Measurements from ENCODE around the gene POLR2L. TPM values are rescaled to one million over a fixed set of nuclear protein-coding genes. Genes with fewer than 3 reads are reported as not detected.
A peak's percentile ranks its signal among the peaks of the same experiment; 100 is the strongest.

POLR2L gene
- total RNA-seq (2021; ENCODE audit: unreplicated experiment) = 211 TPM
- 308 and 311 TPM in 2 replicates for polyA plus RNA-seq (2012)
- percentile 81 among the genes with signal in this experiment for Bru-seq, nascent RNA
- percentile 80 among the genes with signal in this experiment for BruChase-seq, experiment 1, labeled RNA remaining after a 6-hour chase
- percentile 75 among the genes with signal in this experiment for BruChase-seq, experiment 2, labeled RNA remaining after a 2-hour chase
- long read RNA-seq, transcript POLR2L-201 (2 exons, 892 nt) = major isoform, 181 of 198 reads
- long read RNA-seq, partial matches to known transcripts = 0 of 198 reads
- long read RNA-seq, other reads (novel, unspliced or antisense) = 17 of 198 reads

GRCh38 chr11:842370-843002 lies at the start of gene POLR2L, which contains the start of gene TSPAN4:
Gene POLR2L (minus strand): TSS chr11:842529. CDS start chr11:842508, 21 bp downstream.
Gene TSPAN4 (plus strand): TSS chr11:842852. CDS start chr11:850305, 7,453 bp downstream.
- DNase-seq (ENCODE audit: low read depth, low spot score) (peak; percentile 74), ATAC-seq (peak; percentile 33)
- CTCF ChIA-PET = interaction anchor here (1.3 kb wide), 1 partner anchor 14 kb away, joined by 7 read pairs; no protein-coding TSS in a partner anchor
- peaks cover 42 to 71% of the 10 kb centered on the region in 2 experiments for H3K4me1 ChIP-seq (ENCODE audit: control insufficient read depth in 1 of 2, insufficient read depth in 2 of 2, low read length in 2 of 2)
- H3K9me2 ChIP-seq (ENCODE audit: insufficient read depth) = no peaks in the 10 kb centered on the region
- H3K4me3 ChIP-seq (replicated peaks in 1 of 2; ENCODE audit: low read depth in 1 of 2, low read length in 2 of 2) = peak within 1 kb of the TSS; percentile 66 to 98
- H4K20me1 ChIP-seq (ENCODE audit: insufficient read depth) = peaks cover 17% of the 10 kb centered on the region; the same call in 1 of the 2 replicates
- TF ChIP-seq POLR2AphosphoS5 (IDR thresholded peaks at IDR 0.05; ENCODE audit: low read depth, low read length) (peak; percentile 100), EGR1 (IDR thresholded peaks at IDR 0.05; ENCODE audit: low read depth) (no peak), POLR2A (IDR thresholded peaks at IDR 0.05; ENCODE audit: borderline replicate concordance, extremely low read depth, insufficient read depth, insufficient read length) (peak; percentile 96), ZBTB33 (IDR thresholded peaks at IDR 0.05; ENCODE audit: extremely low read depth, insufficient replicate concordance, low read length) (peak; percentile 84), YY1 (IDR thresholded peaks at IDR 0.05; ENCODE audit: extremely low read depth, insufficient replicate concordance, low read depth, low read length) (peak; percentile 82), ZFX (IDR thresholded peaks at IDR 0.05) (peak; percentile 76; the same call in 1 of the 2 replicates)
- peak within 1 kb of the TSS; percentile 92 for H3K4me2 ChIP-seq (ENCODE audit: low read length)
- H3K27me3 ChIP-seq (ENCODE audit: insufficient read depth, low read length) = no peaks in the 10 kb centered on the region
- H3K27ac ChIP-seq (ENCODE audit: low read depth, low read length) = peak within 1 kb of the TSS; percentile 97
- no peaks in the 10 kb centered on the region for H3K9me3 ChIP-seq (ENCODE audit: control insufficient read depth in 1 of 2, insufficient read depth in 1 of 2, low read depth in 1 of 2, low read length in 2 of 2)
- POLR2A ChIA-PET = interaction anchor here (0.7 to 2.5 kb wide), 5 partner anchors 11 to 231 kb away, joined by 3 to 14 read pairs (median 3); partner anchors contain the start of gene PNPLA2
- H2AFZ ChIP-seq (ENCODE audit: low read depth, low read length, poor library complexity, severe bottlenecking) = no peak within 1 kb of the TSS
- H3K9ac ChIP-seq (ENCODE audit: low read length) = peak within 1 kb of the TSS; percentile 99
- H3K36me3 ChIP-seq (ENCODE audit: control insufficient read depth in 1 of 2, insufficient read depth in 2 of 2, low read length in 2 of 2) = peaks cover 3 to 30% of the 10 kb centered on the region in 2 experiments; a peak in 3 of 4 replicates
- intact Hi-C loops (cut with micrococcal nuclease) = loop anchor here (5.0 kb wide), 1 partner anchor 35 kb away; the partner anchor contains the start of genes PIDD1 and RPLP2
- BruUV-seq (replicated peaks) = no TSS peak
- peaks cover 60% of the 10 kb centered on the region for H3K79me2 ChIP-seq (ENCODE audit: insufficient read depth, low read length)
- RAD21 ChIA-PET (ENCODE audit: low non-redundant PET in 1 of 2, low total read pairs in 2 of 2, uncharacterized antibody in 2 of 2, unreplicated experiment in 2 of 2) = no interaction called here
